Fibroblast of lung (primary cell): ENCODE data around the gene ZBTB7C. TPM values are rescaled to one million over a fixed set of nuclear protein-coding genes. Genes with fewer than 3 reads are reported as not detected.

ENCODE experiments used
- DNase-seq, 2 donors: peaks; one replicate each; pipeline versions ENCODE4 v3.0.0 to v3.0.0-alpha.2; 2010; ENCODE audit warnings: low read depth in 2 of 2
- H2AFZ ChIP-seq: 2 replicates; pipeline ENCODE4 v1.5.1; 2012; ENCODE audit warnings: low read length, control low read depth, inconsistent platforms
- H3K27ac ChIP-seq: 2 replicates; pipeline ENCODE4 v1.5.1; 2011; ENCODE audit warnings: low read length, control low read depth; ENCODE audit not compliant: insufficient read depth
- H3K27me3 ChIP-seq: 2 replicates; pipeline ENCODE4 v1.5.1; 2011; ENCODE audit warnings: mild to moderate bottlenecking, low read length; ENCODE audit not compliant: control insufficient read depth, insufficient read depth
- H3K36me3 ChIP-seq: 2 replicates; pipeline ENCODE4 v1.5.1; 2011; ENCODE audit warnings: low read length; ENCODE audit not compliant: control insufficient read depth, insufficient read depth
- H3K4me1 ChIP-seq: 2 replicates; pipeline ENCODE4 v1.5.1; 2011; ENCODE audit warnings: low read length; ENCODE audit not compliant: control insufficient read depth, insufficient read depth; ENCODE audit errors: extremely low read depth
- H3K4me2 ChIP-seq: 2 replicates; pipeline ENCODE4 v1.5.1; 2011; ENCODE audit warnings: low read length, control low read depth; ENCODE audit not compliant: insufficient read depth; ENCODE audit errors: extremely low read depth
- H3K4me3 ChIP-seq, 4 experiments: fragments of 200-600 bp in 1 of 4; sonication (generic) in 1 of 4; replicated peaks in 1 of 4; 2 replicates each; pipeline ENCODE4 v1.5.1; 2011 to 2016; ENCODE audit warnings: low read length in 4 of 4, low read depth in 3 of 4, mild to moderate bottlenecking in 3 of 4, control low read depth in 2 of 4, inconsistent platforms in 1 of 4, mixed read lengths in 1 of 4; ENCODE audit not compliant: insufficient read depth in 1 of 4; ENCODE audit errors: control extremely low read depth in 1 of 4
- H3K79me2 ChIP-seq: 2 replicates; pipeline ENCODE4 v1.5.1; 2012; ENCODE audit warnings: mild to moderate bottlenecking, low read length, inconsistent platforms; ENCODE audit not compliant: control insufficient read depth, insufficient read depth
- H3K9ac ChIP-seq: 2 replicates; pipeline ENCODE4 v1.5.1; 2011; ENCODE audit warnings: mild to moderate bottlenecking, low read length, control low read depth; ENCODE audit not compliant: insufficient read depth
- H3K9me3 ChIP-seq: 2 replicates; pipeline ENCODE4 v1.5.1; 2012; ENCODE audit warnings: low read depth, low read length; ENCODE audit not compliant: control insufficient read depth, insufficient read depth
- H4K20me1 ChIP-seq: 2 replicates; pipeline ENCODE4 v1.5.1; 2011; ENCODE audit warnings: low read length; ENCODE audit not compliant: control insufficient read depth, insufficient read depth; ENCODE audit errors: extremely low read depth
- CTCF ChIP-seq, 2 donors: IDR thresholded peaks in 1 of 2; conservative IDR thresholded peaks in 1 of 2; 1 replicate in 1 of 2; 2 replicates in 1 of 2; pipeline ENCODE4 v1.5.1; 2011 to 2012; ENCODE audit warnings: low read length in 2 of 2, control low read depth in 1 of 2, inconsistent platforms in 1 of 2, low read depth in 1 of 2, mild to moderate bottlenecking in 1 of 2
- EZH2 ChIP-seq: IDR thresholded peaks from 2 replicates; pipeline ENCODE4 v1.5.1; 2012; ENCODE audit warnings: low read length, control low read depth, mild to moderate bottlenecking; ENCODE audit errors: missing control alignments
- polyA plus RNA-seq, 2 donors: library from polyadenylated mRNA; depleted of rRNA in 1 of 2; stranded (reverse) in 1 of 2; unstranded in 1 of 2; fragments of >200 nt; gene quantifications; 2 replicates each; pipeline ENCODE4 v1.2.1, GENCODE V29; 2011 to 2012; ENCODE audit warnings: missing spikeins in 1 of 2
- total RNA-seq: library from RNA; depleted of rRNA; stranded (reverse); fragments of >200 nt; gene quantifications from 2 replicates; pipeline ENCODE4 v1.2.1, GENCODE V29; 2014

ZBTB7C gene
- total and polyA plus RNA-seq, 2 donors (not counting 1 experiment from before 2014, with no cell fraction given): 0.19 to 0.33 TPM

DNA sequence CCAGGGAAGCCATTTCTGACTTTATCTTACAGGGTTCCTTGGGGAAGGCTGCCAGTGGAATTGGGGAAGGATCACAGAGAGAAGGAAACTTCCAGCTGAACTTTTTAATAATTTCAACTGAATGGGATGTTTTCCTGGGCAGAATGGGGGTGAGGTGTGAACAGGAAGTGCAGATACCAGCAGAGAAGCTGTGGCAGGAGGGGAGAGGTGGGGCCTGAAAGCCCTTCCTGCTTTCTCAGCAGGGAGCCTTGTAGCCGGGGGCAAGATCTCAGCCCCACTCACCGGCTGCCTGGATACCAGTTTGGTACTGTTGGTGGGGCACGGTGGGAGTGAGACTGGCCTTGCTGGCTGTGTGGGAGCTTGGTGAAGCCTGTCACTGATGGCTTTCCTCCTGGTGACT lies 170.5 kb downstream of the ZBTB7C start:
- H3K4me3 ChIP-seq: no peak overlapping the region
- no peaks in the 10 kb centered on the region for H3K36me3 ChIP-seq
- DNase-seq: no peak
- H3K4me1 ChIP-seq: no peaks in the 10 kb centered on the region
- H3K9me3 ChIP-seq: no peaks in the 10 kb centered on the region
- H3K4me2 ChIP-seq: no peak overlapping the region
- H3K27me3 ChIP-seq: no peaks in the 10 kb centered on the region
- no peaks in the 10 kb centered on the region for H3K79me2 ChIP-seq
- TF ChIP-seq CTCF (conservative IDR thresholded peaks at IDR 0.05 in 1 of 2, IDR thresholded peaks at IDR 0.05 in 1 of 2; ENCODE audit: low read depth in 1 of 2, low read length in 2 of 2) (no peak), EZH2 (no peak)
- no peak overlapping the region for H3K9ac ChIP-seq
- no peaks in the 10 kb centered on the region for H4K20me1 ChIP-seq
- no peak overlapping the region for H3K27ac ChIP-seq
- no peak overlapping the region for H2AFZ ChIP-seq

DNA sequence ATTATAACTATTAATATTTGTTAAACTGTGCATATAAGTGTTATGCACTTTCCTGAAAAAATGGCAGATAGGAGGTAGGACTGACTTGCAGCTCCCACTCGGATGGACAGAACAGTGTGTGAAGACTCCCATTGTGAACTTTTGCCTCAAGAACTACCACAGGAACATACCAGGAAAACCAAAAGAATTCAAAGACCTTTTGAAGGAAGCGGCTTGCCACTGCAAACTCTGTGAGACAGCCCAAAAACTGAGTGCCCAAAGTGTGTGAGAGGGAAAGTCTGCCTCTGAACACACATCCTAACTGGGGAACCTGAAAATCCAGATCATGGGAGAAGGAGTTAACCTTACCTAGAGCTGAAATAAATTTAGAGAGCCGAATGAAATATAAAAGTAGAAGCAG lies 171.0 kb downstream of the ZBTB7C start:
- TF ChIP-seq CTCF (conservative IDR thresholded peaks at IDR 0.05 in 1 of 2, IDR thresholded peaks at IDR 0.05 in 1 of 2; ENCODE audit: low read depth in 1 of 2, low read length in 2 of 2): no peak
- no peaks in the 10 kb centered on the region for H3K9me3 ChIP-seq
- H3K4me2 ChIP-seq: no peak overlapping the region
- no peak overlapping the region for H3K27ac ChIP-seq
- H4K20me1 ChIP-seq: no peaks in the 10 kb centered on the region
- DNase-seq: peak; percentile 1 to 72
- no peaks in the 10 kb centered on the region for H3K27me3 ChIP-seq
- H3K36me3 ChIP-seq: no peaks in the 10 kb centered on the region
- H3K9ac ChIP-seq: no peak overlapping the region
- H3K4me3 ChIP-seq: no peak overlapping the region
- H2AFZ ChIP-seq: no peak overlapping the region
- H3K79me2 ChIP-seq: no peaks in the 10 kb centered on the region
- no peaks in the 10 kb centered on the region for H3K4me1 ChIP-seq

- Histone ChIP-seq H3K27ac (no peak overlapping the region), H3K9ac (no peak overlapping the region), H3K9me3 (no peaks in the 10 kb centered on the region), H2AFZ (no peak overlapping the region), H3K79me2 (no peaks in the 10 kb centered on the region), H3K4me2 (no peak overlapping the region), H3K27me3 (no peaks in the 10 kb centered on the region), H3K4me3 (no peak overlapping the region), H3K4me1 (no peaks in the 10 kb centered on the region), H3K36me3 (no peaks in the 10 kb centered on the region), H4K20me1 (no peaks in the 10 kb centered on the region)
- no peak for DNase-seq
- TF ChIP-seq EZH2: no peak
- TF ChIP-seq CTCF (conservative IDR thresholded peaks at IDR 0.05 in 1 of 2, IDR thresholded peaks at IDR 0.05 in 1 of 2; ENCODE audit: low read depth in 1 of 2, low read length in 2 of 2): no peak
Measured at GRCh38 chr18:48236822-48237221, 172.4 kb downstream of the ZBTB7C start.
